Fibroblast of skin of back (primary cell): Measurements from ENCODE around the gene CAMTA1.
A peak's percentile ranks its signal among the peaks of the same experiment; 100 is the strongest.
"Not testable (repeated sequence)": the region's sequence is repeated elsewhere in the genome, so short reads cannot be mapped to it uniquely, and the experiment has no call there.

ENCODE experiments used
- DNase-seq: peaks from one replicate; pipeline ENCODE4 v3.0.0-alpha.2; 2013

Gene CAMTA1

DNA sequence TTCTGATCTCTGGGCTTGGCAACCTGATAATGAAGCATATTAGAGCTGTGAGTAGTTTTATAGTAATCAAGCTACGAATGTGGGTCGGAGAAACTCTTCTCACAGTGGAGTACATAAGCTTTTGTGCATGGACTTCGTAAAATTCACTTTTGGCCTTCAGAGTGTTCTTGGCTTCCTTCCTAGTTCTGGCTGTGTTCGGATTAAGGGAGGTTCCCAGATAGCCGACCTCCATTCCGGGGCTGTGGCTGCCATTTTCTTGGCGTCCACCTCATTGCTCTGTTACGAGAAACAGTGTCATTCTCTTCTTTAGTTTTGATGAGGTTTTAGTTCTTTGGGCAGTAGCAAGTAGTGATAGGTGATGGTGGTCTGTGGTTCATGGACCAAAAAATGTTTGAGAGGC, 26.3 kb downstream of the CAMTA1 start:
- no peak for DNase-seq

DNA sequence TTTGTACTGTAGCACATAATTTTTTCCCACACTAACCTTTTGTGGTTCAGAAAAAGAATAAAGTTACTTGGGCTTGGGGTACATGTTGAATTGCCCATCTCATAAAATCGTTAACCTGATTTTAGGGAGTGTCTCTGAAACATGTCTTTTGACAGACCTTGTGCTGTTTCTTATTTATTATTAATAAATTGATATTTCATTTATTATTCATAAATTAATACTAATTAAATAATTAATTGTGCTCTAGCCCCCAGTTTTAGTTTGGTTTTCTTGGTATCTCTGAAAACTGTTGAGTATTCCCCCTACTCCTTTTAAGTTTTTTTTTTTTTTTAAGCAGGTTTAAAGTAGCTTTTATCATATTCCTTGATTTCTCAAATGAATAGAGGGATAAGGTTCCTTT, 27.9 kb downstream of the CAMTA1 start:
- no peak for DNase-seq

DNA sequence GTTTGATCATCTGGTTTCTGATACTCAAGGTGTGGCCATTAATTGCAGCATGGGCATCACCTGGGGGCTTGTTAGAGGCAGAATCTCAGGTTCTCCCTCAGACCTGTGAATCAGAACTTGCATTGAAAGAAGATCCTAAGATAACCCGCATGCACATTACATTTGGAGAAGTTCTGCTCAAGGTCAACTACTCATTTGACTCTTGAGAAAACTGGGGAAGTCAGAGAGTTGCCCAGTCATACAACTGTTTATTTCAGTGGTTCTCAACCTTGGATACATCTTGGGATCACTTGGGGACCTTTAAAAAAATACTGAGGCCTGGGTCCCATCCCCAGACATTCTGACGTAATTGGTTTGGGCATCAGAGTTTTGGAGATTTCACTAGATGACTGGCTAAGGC, 30.5 kb downstream of the CAMTA1 start:
- DNase-seq = no peak

DNA sequence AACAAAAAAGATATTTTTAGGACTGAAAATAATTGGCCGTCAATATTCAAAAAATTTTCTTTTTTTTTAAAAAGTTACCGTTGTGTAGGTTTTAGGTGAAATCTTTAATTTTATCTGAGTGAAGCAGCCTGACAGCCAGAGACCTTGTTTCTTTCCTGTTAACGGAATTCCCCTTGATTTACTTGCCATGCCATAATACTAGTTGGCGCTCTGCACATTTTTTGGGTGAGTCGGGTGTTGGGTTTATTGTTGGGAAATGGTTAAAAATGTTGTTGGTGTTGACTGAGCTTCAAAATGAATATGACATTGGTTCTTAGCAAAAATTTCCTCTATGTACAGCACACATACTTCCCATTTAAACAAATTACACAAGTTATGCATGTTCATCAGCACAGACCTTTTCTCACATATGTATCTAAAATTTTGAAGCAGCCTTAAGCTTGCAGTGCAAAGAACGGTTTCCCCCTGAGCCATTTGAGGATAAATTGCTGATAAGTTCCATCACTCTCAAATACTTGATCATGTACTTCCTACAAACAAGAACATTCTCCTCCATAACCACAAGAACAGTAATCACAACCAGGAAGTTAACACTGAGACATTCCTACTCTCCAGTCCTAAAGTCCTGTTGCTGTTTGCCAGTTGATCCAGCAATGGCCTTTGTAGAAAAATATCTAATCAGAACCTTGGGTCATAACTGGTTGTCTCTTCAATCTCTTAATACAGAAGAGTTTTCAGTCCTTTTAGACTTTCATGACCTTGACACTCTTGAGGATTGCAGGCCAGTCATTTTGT, 34.2 kb downstream of the CAMTA1 start:
- DNase-seq = peak; percentile 14

DNA sequence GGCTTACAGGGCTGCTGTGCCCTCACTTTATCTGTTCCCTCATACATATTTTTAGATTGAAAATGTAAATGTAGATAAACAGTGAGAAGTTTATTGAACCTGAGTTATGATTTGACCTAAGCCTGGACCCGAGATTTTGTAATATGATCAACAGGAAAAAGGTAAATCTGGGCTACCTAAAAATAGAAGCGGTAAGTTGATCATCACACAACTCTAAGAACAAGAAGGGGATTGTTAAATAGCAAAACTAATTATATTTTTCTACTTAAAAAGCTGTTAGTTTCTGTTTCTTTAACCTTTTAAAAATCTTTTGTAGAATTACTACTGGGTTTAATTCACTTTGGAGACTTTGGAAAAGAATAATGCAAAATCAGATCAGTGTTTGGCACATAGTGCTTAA, 35.6 kb downstream of the CAMTA1 start:
- no peak for DNase-seq

DNA sequence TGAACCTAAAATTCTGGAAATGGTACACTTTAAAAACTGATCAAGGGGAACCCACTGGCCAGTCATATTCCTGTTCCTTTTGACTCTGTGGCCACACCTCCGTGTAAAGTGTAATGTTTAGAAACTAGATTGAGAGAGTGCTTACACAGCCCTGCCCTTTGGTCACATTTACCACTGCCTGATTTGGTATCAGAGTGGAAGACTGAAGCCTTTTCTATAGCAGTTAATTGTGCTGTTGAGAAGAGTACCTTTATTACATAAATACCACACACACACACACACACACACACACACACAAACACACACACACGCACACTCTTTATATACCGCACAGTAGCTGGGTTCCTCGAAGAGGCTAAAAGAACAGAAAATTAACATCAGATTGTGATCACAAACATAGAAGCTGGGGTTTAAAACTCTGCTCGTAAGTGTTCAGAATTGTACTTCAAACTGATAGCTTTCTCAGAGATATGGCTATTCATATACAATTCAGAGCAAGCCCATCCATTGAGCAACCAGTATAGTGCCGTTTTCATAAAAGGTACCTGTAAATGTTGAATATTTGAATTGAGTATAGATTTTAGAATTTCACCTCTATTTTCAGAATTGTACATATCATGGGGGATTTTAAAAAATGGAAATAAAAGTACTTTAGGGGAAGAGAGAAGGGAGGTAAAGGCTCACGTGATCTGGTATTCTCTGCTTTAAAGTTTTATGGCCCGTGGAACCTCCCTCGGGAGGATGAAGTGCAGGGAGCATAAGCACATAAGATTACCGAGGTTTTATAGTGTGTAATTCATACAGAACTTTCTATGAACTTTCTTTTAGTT, 37.5 kb downstream of the CAMTA1 start:
- DNase-seq = no peak

DNA sequence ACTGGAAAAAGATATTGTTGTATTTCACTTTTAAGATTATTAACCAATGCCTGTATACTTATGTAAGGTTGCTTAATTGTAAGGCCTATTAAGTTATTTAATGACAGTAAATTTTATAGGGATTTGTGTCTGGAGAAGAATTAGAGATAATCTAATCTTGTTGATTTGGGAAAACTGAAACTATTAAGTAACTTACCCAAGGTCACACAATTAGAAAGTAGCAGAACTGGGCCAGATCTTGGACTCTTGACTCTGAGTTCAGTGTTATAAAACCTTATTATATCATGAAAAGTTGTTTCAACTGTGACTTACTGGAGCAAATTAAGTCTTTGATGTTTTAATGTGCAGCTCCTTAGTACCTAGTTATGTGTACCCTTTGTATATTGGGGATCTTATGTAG, 38.5 kb downstream of the CAMTA1 start:
- DNase-seq = no peak

DNA sequence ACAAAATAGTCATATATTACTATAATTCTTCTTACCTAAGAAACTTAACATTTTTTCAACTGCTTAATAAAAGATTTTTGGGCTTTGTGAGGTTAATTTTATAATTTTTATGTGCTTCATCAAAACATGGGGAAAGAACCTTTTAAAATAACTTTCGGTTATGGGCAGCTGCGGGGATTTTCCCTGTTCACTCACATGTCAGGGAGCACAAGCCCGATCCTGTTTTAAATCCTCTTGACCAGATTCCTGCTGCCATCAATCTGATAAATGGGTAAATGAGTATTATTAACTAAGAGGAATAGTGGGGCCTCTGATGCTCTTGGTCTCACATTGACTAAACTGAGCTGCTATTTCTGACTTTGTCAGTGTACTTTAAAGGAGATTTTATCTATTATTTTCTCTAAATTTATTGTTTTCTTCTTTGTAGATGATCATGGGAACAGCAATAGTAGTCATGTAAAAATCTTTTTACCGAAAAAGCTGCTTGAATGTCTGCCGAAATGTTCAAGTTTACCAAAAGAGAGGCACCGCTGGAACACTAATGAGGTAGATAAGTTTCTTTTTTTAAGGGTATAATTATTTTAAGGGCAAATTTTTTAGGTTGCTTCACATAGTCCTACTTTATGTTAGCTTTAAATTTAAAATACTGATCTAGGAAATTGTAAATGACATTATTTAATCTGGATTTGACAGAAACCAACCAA, 39.6 kb downstream of the CAMTA1 start:
- DNase-seq = no peak

DNA sequence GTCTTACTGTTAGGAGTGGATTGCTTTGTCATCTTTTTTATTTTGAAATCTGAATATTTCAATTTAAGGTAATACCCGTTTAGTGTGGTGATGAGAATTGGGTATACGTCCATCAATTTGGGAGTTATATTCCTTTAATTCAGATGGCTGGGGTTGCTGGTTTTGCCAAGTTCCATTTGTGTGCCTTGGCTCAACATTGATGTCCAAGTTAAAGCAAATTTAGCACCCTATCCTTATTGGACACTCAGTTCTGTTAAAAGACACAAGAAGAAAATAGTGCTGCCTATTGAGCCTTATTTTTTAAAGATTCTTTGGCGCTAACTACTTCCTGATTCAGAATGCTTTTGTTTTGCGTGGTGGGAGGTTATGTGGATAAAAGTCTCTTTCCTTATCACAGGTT, 40.6 kb downstream of the CAMTA1 start:
- no peak for DNase-seq

DNA sequence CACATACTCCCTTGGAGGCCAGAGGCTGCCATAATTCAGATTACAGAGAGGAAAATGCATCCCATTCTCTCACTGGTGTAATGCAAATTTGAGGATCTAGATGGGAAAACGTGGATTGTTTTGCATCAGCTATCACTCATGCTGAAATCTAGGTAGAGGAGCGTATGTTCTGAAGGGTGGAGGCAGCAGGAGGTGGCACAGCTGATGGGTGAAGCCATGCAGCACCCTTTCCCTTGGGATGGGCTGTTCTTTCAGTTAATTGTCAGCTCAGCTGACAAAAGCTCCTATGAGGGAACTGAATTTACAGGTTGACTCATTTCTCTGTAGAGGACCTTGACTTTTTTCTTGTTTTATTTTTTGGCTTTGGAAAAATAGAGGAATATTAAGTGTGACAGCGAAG, 41.8 kb downstream of the CAMTA1 start:
- DNase-seq = no peak

DNA sequence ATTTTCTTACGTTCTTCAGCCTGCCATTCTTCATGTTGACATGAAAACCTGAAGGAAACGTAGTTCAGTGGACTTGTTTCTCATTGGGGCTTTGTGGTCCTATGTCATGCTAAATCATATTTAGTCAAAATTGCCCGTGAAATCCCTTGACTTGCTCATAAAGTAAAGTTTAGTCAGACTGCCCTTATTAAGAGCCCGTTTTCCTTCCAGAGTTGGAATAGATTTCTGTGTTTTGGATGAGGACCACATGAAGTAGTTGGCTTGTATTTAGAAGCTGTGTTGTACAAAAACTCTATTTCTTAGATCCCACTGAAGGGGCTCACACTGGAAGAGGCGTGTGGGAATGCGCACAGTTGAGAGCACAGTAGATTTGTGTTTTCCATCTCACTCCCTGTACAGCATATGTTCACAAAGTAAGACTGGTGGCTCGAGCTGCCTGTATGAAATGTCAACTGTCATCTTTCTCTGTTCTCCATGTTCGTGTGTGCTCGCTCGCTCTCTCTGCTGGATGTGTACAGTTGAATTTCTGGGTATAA, 42.4 kb downstream of the CAMTA1 start:
- no peak for DNase-seq

DNA sequence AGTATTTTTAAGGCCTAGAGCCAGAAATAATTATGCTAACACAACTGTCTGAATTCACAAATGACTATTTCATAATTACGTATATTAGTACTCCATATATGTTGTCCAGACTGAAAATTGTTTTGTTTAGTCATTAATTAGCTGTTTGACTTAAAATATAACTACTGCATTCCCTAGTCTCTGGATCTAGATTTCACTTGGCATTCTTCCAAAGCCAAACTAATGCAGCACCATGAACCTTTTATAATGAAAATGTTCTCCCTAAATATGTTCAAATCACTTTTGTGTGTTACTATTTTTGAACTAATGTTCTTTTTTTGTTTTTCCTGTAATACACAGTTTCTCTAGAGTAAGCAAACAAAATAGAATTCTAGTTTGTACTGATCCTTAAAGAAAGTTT, 46.1 kb downstream of the CAMTA1 start:
- DNase-seq = no peak

DNA sequence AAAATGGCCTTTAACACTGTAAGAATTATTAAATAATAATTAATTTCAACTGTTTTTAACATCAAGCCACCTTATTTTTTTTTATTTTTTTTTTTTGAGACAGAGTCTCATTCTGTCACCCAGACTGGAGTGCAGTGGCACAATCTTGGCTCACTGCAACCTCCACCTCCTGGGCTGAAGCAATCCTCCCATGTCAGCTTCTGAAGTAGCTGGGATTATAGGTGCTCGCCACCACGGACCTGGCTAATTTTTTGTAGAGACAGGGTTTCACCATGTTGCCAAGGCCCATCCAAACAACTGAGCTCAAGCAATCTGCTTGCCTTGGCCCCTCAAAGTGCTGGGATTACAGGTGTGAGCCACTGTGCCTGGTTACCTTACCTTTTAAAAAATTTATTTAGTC, 46.8 kb downstream of the CAMTA1 start:
- not testable (repeated sequence) for DNase-seq

DNA sequence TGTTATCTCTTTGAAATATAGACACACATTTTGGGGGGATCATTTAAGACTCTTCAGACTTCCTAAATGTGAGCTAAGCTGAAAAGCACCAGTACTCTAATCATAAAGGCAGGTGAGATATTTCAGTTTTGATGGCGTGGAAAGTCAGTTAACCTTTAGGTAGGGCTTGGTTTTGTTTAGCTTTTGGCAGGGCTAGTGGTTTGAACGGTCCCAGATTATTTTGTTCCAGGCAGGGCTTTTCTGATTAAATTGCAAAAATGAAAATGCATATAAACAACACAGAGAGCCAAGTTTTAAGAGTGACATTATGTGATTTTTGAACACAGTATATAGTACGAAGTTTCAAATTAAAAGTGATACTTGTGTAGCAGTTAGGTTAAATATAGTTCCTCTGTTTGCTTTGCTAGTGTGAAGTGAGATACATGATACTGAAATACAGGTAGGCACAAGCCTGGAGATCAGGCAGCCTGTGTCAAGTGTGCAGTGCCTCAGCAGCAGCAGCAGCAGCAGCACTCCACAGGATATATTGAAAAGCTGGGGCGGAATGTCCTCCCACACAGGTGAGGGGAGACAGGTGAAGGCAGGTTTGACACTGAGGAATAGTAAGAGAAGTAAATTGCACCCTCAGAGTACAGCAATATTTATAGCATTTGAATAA, 47.4 kb downstream of the CAMTA1 start:
- no peak for DNase-seq

DNA sequence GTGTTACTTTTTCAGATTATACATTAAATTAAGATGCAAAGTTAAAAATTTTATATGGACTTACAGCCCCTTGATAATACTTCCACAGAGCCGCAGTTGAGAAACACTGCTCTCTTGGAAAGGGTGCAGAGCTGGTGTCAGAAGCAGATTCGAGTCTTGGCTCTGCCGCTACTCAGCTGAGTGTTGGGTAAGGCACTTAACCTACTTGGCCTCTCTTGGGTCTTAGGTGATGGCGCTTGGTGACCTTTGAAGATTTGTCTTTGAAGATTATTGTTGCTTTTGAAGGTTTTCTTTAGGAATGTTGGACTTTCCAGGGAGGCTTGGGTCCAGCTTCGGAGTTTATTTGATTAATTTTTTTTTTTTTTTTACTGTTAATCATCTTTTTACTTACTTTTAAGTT, 48.5 kb downstream of the CAMTA1 start:
- no peak for DNase-seq

DNA sequence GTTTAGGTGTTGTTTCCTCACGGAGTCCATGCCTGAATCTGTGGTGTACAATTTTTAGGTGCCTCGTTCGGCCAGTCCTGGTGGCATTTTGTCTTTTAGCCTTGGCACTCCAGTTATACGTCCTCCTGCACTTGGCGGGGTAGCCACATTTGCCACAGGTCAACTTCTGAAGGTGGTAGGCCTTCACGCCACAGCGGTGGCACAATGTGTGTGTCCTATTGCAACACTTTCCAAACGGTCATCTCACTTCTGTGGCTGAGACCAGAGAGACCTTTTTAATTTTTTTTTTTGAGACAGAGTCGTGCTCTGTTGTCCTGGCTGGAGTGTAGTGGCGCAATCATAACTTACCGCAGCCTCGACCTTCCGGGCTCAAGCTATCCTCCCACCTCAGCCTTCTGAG, 49.1 kb downstream of the CAMTA1 start:
- DNase-seq = no peak

DNA sequence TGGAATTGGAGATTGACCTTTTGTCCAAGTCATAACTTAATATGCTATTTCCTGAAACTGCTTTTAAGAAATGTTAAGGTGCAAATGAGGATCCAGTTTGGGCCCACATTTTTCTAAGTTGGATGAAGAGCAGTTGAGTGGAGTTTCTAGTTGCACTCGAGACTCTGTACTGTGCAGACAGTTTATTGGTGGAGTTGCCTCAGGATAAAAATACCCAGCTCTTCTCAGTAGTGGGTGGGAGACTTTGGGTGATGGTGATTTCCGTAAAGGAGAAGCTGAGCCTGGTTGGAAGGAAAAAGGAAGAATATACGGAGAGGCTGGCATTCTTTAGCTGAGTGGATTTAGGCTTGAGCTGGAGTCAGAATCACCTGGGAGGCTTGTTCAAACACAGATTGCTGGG, 49.9 kb downstream of the CAMTA1 start:
- no peak for DNase-seq

DNA sequence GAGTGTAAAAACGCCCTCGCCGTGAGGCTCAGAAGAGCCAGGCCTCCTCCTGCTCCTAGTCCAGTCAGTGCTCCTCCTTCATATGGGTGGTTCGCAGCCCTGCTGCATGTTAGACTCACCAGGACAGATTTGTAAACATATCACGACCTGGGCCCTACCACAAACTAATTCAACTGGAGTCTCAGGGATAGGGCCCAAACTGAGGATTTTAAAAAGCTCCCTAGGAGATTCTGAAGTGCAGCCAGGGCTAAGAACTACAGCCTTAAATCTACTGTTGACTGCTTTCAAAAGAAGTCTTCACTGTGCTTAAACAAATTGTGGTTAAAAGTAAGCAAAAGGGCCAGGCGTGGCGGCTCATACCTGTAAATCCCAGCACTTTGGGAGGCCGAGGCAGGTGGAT, 57.0 kb downstream of the CAMTA1 start:
- DNase-seq = no peak

DNA sequence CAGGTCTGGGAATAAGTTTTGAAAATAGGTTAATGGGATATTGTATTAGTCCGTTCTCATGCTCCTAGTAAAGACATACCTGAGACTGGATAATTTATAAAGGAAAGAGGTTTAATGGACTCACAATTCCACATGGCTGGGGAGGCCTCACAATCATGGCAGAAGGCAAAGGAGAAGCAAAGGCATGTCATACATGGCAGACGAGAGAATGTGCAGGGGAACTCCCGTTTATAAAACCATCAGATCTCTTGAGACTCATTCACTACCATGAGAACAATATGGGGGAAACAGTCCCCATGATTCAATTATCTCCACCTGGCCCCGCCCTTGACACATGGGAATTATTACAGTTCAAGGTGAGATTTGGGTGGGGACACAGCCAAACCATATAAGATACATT, 60.5 kb downstream of the CAMTA1 start:
- DNase-seq = not testable (repeated sequence)

DNA sequence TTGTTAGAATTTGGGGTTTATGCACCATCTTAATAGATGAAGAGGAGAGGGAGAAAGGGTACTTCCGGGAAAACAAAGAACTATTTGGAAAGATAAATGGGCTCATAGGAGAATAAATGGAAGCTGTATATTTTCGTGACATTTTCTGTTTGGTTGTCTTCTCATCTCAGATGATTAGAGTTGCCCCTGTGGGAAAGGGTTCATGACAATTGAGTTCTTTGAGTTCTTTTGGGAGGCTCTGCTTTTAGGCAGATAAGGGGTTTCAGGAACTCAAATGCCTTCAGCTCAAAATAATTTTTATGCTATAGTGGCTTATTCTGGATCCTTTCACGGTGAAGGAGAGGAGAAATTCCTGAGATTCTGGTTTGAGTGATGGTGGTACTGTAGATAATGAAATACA, 63.6 kb downstream of the CAMTA1 start:
- no peak for DNase-seq

DNA sequence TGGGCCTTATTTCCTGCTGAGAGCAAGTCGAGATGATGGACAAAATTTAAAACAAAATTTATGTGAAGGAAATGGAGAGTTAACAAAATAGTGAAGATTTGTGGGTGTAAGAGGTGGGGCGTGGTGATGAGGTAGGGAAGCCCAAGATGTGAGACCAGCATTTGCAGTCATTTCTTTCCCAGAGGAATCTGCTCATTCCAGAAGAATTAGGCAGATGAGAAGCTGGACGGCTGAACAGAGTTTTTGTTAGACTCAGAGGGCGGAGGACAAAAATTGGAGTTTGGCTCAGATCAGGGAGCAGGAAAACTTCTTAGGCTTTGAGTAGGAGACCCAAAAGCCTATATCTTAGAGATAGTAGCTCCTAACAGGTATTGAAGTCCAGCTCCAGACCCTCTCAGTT, 65.3 kb downstream of the CAMTA1 start:
- DNase-seq = peak; percentile 37

DNA sequence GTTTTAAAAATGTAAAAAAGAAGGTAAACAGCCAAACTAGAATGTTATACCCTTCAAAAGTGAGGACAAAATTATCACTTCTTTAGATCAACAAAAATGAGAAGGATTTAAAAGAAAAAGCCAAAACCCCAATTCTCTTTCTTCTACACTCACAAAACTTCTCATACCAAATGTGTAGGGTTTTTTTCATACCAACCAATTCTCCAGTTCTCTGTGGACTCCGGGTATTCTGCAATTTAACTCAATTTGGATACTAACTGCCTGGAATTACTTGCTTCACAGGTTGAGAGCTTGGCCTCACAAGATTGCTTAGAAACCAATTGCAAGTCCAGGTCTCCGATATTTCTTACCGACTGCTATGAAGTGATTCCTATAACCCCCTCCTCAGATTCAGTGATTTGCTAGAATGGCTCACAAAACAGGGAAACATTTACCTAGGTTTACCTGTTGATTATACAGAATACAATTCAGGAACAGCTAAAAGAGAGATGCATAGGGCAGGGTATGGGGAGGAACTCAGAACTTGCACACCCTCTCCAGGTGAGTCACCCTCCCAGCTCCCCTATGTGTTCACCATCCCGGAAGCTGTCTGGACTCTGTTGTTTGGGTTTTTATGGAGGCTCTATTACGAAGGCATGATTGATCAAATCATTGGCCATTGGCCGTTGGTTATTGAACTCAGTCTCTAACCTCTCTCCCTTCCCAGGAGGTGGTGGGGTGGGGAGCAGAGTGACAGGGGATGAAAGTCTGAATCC, 67.1 kb downstream of the CAMTA1 start:
- no peak for DNase-seq
